GM23338 (cell line): ENCODE measurements around the gene FIGN. TPM values are rescaled to one million over a fixed set of nuclear protein-coding genes. Genes with fewer than 3 reads are reported as not detected.

Source experiments
- ATAC-seq: fragments of 200-7000 bp; cut with Tn5 transposase; 3 replicates; pipeline ENCODE4 v1.9.1; 2020
- DNase-seq: peaks from one replicate; pipeline ENCODE4 v3.0.0-alpha.2; 2015; ENCODE audit warnings: low spot score
- H2AFZ ChIP-seq: fragments of 200-600 bp; sonication (generic); 2 replicates; pipeline ENCODE4 v1.8.0; 2016; ENCODE audit warnings: antibody characterized with exemption, mild to moderate bottlenecking, moderate library complexity
- H3F3A ChIP-seq: fragments of 200-600 bp; sonication (generic); replicated peaks from 2 replicates; pipeline ENCODE4 v1.8.0; 2017; ENCODE audit warnings: antibody characterized with exemption, mixed run types, low read depth
- H3K27ac ChIP-seq: fragments of 200-600 bp; sonication (generic); 2 replicates; pipeline ENCODE4 v1.6.1; 2016; ENCODE audit warnings: low read depth
- H3K27me3 ChIP-seq: fragments of 200-600 bp; sonication (generic); 2 replicates; pipeline ENCODE4 v1.8.0; 2016; ENCODE audit warnings: mild to moderate bottlenecking, mixed run types, moderate library complexity; ENCODE audit not compliant: insufficient read depth
- H3K36me3 ChIP-seq: fragments of 200-600 bp; sonication (generic); 2 replicates; pipeline ENCODE4 v1.8.0; 2016; ENCODE audit warnings: mild to moderate bottlenecking; ENCODE audit not compliant: insufficient read depth
- H3K4me1 ChIP-seq: fragments of 200-600 bp; sonication (generic); 2 replicates; pipeline ENCODE4 v1.8.0; 2016; ENCODE audit warnings: mild to moderate bottlenecking, moderate library complexity; ENCODE audit not compliant: insufficient read depth
- H3K4me2 ChIP-seq: fragments of 200-600 bp; sonication (generic); 2 replicates; pipeline ENCODE4 v1.7.1; 2017; ENCODE audit warnings: mixed run types
- H3K4me3 ChIP-seq: fragments of 200-600 bp; sonication (generic); 2 replicates; pipeline ENCODE4 v1.6.1; 2016; ENCODE audit warnings: mixed run types
- H3K79me2 ChIP-seq: fragments of 200-600 bp; sonication (generic); replicated peaks from 2 replicates; pipeline ENCODE4 v1.8.0; 2017; ENCODE audit warnings: mild to moderate bottlenecking; ENCODE audit not compliant: insufficient read depth
- H3K9me2 ChIP-seq: fragments of 200-600 bp; sonication (generic); 2 replicates; pipeline ENCODE4 v1.8.0; 2017; ENCODE audit not compliant: insufficient read depth
- H4K20me1 ChIP-seq: fragments of 200-600 bp; sonication (generic); replicated peaks from 2 replicates; pipeline ENCODE4 v1.8.0; 2017; ENCODE audit warnings: mild to moderate bottlenecking; ENCODE audit not compliant: insufficient read depth
- H3K27ac Mint-ChIP-seq: 2 replicates; pipeline ENCODE4 v1.8.0; 2020; ENCODE audit warnings: inconsistent platforms, mild to moderate bottlenecking, moderate library complexity, mixed read lengths
- H3K27me3 Mint-ChIP-seq: 3 replicates; pipeline ENCODE4 v1.8.0; 2022; ENCODE audit warnings: low read depth, mild to moderate bottlenecking, moderate library complexity, mixed read lengths, inconsistent platforms; ENCODE audit not compliant: insufficient read depth, poor library complexity
- H3K36me3 Mint-ChIP-seq: 3 replicates; pipeline ENCODE4 v1.8.0; 2021; ENCODE audit warnings: low read depth, mild to moderate bottlenecking, inconsistent platforms, moderate library complexity, mixed read lengths
- H3K4me1 Mint-ChIP-seq: 3 replicates; pipeline ENCODE4 v1.8.0; 2020; ENCODE audit warnings: mild to moderate bottlenecking, inconsistent platforms, mixed read lengths
- H3K4me3 Mint-ChIP-seq: 3 replicates; pipeline ENCODE4 v1.8.0; 2021; ENCODE audit warnings: moderate library complexity, mild to moderate bottlenecking, inconsistent platforms, mixed read lengths
- H3K9me3 Mint-ChIP-seq: 3 replicates; pipeline ENCODE4 v1.8.0; 2020; ENCODE audit warnings: moderate library complexity, mild to moderate bottlenecking, inconsistent platforms, mixed read lengths
- EZH2phosphoT487 ChIP-seq: fragments of 200-600 bp; sonication (generic); IDR thresholded peaks from one replicate; pipeline ENCODE4 v1.8.1; 2018; ENCODE audit warnings: antibody characterized with exemption; ENCODE audit not compliant: unreplicated experiment
- POLR2AphosphoS5 ChIP-seq: IDR thresholded peaks from 2 replicates; pipeline ENCODE4 v1.6.1; 2016; ENCODE audit warnings: antibody characterized with exemption, low read depth
- polyA plus RNA-seq: library from polyadenylated mRNA; unstranded; fragments of >200 nt; fragmentation: Nextera tagmentation; extraction: Ambion mirVana; gene quantifications from 2 replicates; pipeline ENCODE4 v1.2.1, GENCODE V29; 2016
- total RNA-seq: library from RNA; depleted of rRNA; stranded (reverse); fragments of >200 nt; shearing (Covaris generic); gene quantifications from 2 replicates; pipeline ENCODE4 v1.2.3, GENCODE V29; 2014
- TF ChIP-seq, protein P1 (sequence below): IDR thresholded peaks from 2 replicates; pipeline ENCODE4 v1.6.1; 2016; ENCODE audit warnings: antibody characterized with exemption
- TF ChIP-seq, protein P2 (sequence below): fragments of 250-450 bp; sonication (Bioruptor Pico); IDR thresholded peaks from 2 replicates; pipeline ENCODE4 v1.5.0; 2020; ENCODE audit warnings: mild to moderate bottlenecking, moderate library complexity

The FIGN gene
- total and polyA plus RNA-seq, 2 experiments from 2014 or later, result 17.2 to 23.6 TPM

DNA sequence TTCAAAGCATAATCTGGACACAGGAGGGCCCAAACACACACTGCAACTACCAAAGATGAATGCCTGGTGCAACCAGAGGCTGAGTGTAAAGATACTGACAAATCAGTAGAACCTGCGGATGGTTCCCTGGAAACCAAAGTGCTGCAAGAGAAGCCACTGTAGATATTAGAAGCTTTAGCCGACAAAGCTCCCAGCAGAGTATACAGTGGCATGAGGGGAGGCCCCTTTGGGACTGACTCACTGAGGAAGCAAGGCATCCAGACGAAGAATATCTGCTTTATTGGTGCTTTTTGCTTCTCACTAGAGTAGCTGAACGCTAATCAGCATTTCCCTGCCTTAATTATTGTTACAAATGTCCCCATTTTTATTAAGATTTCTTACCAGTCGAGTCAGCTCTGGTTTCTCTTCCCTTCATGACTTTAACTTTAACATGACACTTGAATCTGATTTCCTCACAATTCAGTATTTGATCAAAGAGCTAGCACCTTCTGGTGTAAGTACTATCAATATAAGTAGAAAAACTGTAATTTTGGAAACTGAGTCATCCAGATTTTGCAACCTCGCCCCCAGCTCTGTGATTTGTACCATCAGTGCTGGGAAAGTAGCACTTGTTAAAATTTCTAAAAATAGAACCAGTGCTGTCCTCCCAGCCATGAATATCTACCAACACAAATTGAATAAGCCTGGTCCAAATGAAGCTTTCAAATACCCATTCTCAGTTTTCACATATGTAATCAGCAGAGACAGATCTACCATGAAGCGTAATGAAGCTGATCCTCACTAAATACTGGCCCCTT, 34.2 kb downstream of the FIGN start:
- peaks cover 46% of the 10 kb centered on the region for H3K79me2 ChIP-seq
- peaks cover 64% of the 10 kb centered on the region for H3K4me1 ChIP-seq
- ATAC-seq (peak; percentile 13; the same call in 1 of the 3 replicates), DNase-seq (peak; percentile 24)
- no peaks in the 10 kb centered on the region for H3K9me2 ChIP-seq
- Mint-ChIP-seq H3K36me3 (no peaks in the 10 kb centered on the region), H3K27ac (peak overlapping the region; percentile 41), H3K9me3 (no peaks in the 10 kb centered on the region), H3K27me3 (no peaks in the 10 kb centered on the region), H3K4me1 (peaks cover 60% of the 10 kb centered on the region), H3K4me3 (peak overlapping the region; percentile 22; the same call in 1 of the 3 replicates)
- H3K4me2 ChIP-seq, result peak overlapping the region; percentile 67
- H3F3A ChIP-seq, result no peaks in the 10 kb centered on the region
- peak overlapping the region; percentile 82 for H3K27ac ChIP-seq
- H3K36me3 ChIP-seq, result no peaks in the 10 kb centered on the region
- H2AFZ ChIP-seq, result no peak overlapping the region
- no peaks in the 10 kb centered on the region for H4K20me1 ChIP-seq
- H3K27me3 ChIP-seq, result no peaks in the 10 kb centered on the region
- H3K4me3 ChIP-seq, result peak overlapping the region; percentile 20; the same call in 1 of the 2 replicates
- TF ChIP-seq, protein P1, sequence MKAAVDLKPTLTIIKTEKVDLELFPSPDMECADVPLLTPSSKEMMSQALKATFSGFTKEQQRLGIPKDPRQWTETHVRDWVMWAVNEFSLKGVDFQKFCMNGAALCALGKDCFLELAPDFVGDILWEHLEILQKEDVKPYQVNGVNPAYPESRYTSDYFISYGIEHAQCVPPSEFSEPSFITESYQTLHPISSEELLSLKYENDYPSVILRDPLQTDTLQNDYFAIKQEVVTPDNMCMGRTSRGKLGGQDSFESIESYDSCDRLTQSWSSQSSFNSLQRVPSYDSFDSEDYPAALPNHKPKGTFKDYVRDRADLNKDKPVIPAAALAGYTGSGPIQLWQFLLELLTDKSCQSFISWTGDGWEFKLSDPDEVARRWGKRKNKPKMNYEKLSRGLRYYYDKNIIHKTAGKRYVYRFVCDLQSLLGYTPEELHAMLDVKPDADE, result no peak
- TF ChIP-seq, protein P2, sequence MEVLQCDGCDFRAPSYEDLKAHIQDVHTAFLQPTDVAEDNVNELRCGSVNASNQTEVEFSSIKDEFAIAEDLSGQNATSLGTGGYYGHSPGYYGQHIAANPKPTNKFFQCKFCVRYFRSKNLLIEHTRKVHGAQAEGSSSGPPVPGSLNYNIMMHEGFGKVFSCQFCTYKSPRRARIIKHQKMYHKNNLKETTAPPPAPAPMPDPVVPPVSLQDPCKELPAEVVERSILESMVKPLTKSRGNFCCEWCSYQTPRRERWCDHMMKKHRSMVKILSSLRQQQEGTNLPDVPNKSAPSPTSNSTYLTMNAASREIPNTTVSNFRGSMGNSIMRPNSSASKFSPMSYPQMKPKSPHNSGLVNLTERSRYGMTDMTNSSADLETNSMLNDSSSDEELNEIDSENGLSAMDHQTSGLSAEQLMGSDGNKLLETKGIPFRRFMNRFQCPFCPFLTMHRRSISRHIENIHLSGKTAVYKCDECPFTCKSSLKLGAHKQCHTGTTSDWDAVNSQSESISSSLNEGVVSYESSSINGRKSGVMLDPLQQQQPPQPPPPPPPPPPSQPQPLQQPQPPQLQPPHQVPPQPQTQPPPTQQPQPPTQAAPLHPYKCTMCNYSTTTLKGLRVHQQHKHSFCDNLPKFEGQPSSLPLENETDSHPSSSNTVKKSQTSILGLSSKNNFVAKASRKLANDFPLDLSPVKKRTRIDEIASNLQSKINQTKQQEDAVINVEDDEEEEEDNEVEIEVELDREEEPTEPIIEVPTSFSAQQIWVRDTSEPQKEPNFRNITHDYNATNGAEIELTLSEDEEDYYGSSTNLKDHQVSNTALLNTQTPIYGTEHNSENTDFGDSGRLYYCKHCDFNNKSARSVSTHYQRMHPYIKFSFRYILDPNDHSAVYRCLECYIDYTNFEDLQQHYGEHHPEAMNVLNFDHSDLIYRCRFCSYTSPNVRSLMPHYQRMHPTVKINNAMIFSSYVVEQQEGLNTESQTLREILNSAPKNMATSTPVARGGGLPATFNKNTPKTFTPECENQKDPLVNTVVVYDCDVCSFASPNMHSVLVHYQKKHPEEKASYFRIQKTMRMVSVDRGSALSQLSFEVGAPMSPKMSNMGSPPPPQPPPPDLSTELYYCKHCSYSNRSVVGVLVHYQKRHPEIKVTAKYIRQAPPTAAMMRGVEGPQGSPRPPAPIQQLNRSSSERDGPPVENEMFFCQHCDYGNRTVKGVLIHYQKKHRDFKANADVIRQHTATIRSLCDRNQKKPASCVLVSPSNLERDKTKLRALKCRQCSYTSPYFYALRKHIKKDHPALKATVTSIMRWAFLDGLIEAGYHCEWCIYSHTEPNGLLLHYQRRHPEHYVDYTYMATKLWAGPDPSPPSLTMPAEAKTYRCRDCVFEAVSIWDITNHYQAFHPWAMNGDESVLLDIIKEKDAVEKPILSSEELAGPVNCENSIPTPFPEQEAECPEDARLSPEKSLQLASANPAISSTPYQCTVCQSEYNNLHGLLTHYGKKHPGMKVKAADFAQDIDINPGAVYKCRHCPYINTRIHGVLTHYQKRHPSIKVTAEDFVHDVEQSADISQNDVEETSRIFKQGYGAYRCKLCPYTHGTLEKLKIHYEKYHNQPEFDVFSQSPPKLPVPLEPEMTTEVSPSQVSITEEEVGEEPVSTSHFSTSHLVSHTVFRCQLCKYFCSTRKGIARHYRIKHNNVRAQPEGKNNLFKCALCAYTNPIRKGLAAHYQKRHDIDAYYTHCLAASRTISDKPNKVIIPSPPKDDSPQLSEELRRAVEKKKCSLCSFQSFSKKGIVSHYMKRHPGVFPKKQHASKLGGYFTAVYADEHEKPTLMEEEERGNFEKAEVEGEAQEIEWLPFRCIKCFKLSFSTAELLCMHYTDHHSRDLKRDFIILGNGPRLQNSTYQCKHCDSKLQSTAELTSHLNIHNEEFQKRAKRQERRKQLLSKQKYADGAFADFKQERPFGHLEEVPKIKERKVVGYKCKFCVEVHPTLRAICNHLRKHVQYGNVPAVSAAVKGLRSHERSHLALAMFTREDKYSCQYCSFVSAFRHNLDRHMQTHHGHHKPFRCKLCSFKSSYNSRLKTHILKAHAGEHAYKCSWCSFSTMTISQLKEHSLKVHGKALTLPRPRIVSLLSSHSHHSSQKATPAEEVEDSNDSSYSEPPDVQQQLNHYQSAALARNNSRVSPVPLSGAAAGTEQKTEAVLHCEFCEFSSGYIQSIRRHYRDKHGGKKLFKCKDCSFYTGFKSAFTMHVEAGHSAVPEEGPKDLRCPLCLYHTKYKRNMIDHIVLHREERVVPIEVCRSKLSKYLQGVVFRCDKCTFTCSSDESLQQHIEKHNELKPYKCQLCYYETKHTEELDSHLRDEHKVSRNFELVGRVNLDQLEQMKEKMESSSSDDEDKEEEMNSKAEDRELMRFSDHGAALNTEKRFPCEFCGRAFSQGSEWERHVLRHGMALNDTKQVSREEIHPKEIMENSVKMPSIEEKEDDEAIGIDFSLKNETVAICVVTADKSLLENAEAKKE (CRISPR knock-in tag), result no peak
- no peak for TF ChIP-seq EZH2phosphoT487
- TF ChIP-seq POLR2AphosphoS5, result no peak
